Measurements from ENCODE around the gene TRMT44.

GRCh38 chr4:8473198-8473919 is 32.8 kb downstream of the TRMT44 start:
- TF ChIP-seq CTCF (IDR thresholded peaks at IDR 0.05) (no peak), POLR2AphosphoS5 (IDR thresholded peaks at IDR 0.05) (no peak), POLR2A (IDR thresholded peaks at IDR 0.05) (no peak), EP300 (IDR thresholded peaks at IDR 0.05) (no peak)

All from suprapubic skin (tissue), 4 donors.